HK-2 (cell line): ENCODE measurements around the gene NAGA.

ENCODE experiments used
- DNase-seq: peaks from one replicate; pipeline ENCODE4 v3.0.0-alpha.2; 2018; ENCODE audit not compliant: unreplicated experiment

Gene NAGA

GRCh38 chr22:42039271-42039670 is 31.3 kb downstream of the NAGA start:
- DNase-seq = no peak

GRCh38 chr22:42035256-42035655 is 35.4 kb downstream of the NAGA start:
- no peak for DNase-seq

- DNase-seq = no peak
Observed at GRCh38 chr22:42033263-42034181, 37.1 kb downstream of the NAGA start.

- DNase-seq = no peak
Observed at GRCh38 chr22:42026705-42027104, 43.9 kb downstream of the NAGA start.

- DNase-seq = no peak
Observed at GRCh38 chr22:42025421-42025820, 45.2 kb downstream of the NAGA start.

- DNase-seq = no peak
Observed at GRCh38 chr22:42022162-42022847, 48.3 kb downstream of the NAGA start.

- no peak for DNase-seq
Observed at GRCh38 chr22:42021571-42021970, 49.0 kb downstream of the NAGA start.

- no peak for DNase-seq
Observed at GRCh38 chr22:42018224-42018623, 52.4 kb downstream of the NAGA start.

GRCh38 chr22:42016111-42016510 is 54.5 kb downstream of the NAGA start:
- no peak for DNase-seq

GRCh38 chr22:42013385-42013784 is 57.2 kb downstream of the NAGA start:
- no peak for DNase-seq

GRCh38 chr22:42010778-42011177 is 59.8 kb downstream of the NAGA start:
- DNase-seq = no peak
